22Rv1 (cell line): ENCODE measurements around the gene FAM163B.

Experiments
- H3K27ac ChIP-seq: fragments of 450-650 bp; 2 replicates; pipeline ENCODE4 v1.5.1; 2017
- ZFX ChIP-seq: fragments of 450-650 bp; IDR thresholded peaks from 2 replicates; pipeline ENCODE4 v1.6.1; 2017; ENCODE audit warnings: antibody characterized with exemption, borderline replicate concordance
- TF ChIP-seq, protein P1 (sequence below): fragments of 450-650 bp; IDR thresholded peaks from 2 replicates; pipeline ENCODE4 v1.5.1; 2017; ENCODE audit warnings: mild to moderate bottlenecking

Gene FAM163B

DNA sequence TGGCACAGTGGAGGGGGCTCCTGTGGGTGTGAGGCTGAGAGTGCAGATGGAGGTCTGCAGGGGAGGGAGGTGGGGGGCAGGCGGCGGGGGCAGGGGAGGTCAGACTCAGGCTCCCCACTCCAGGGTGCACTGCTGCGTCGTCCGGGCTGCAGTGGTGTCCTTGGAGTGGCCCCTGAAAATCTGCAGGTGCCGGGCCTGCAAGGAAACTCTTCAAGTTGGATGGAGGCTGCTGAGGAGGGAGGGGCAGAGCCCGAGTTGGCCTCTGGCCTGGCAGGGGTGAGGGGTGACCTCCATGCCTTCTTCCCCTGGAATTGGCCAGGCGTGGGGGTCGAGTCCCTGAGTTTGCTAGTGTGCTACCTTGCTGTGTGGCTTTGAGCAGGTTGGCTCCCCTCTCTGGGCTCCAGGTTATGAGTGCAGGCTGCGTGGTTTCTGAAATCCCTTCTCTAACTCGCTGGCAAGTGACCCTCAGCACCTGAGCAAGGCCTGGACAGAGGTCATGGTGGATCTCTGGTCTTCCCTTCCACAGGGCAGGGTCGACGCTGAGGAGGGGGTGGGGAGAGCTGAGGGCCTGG, 73.8 kb downstream of the FAM163B start:
- no peak overlapping the region for H3K27ac ChIP-seq
- no peak for TF ChIP-seq ZFX
- TF ChIP-seq, protein P1, sequence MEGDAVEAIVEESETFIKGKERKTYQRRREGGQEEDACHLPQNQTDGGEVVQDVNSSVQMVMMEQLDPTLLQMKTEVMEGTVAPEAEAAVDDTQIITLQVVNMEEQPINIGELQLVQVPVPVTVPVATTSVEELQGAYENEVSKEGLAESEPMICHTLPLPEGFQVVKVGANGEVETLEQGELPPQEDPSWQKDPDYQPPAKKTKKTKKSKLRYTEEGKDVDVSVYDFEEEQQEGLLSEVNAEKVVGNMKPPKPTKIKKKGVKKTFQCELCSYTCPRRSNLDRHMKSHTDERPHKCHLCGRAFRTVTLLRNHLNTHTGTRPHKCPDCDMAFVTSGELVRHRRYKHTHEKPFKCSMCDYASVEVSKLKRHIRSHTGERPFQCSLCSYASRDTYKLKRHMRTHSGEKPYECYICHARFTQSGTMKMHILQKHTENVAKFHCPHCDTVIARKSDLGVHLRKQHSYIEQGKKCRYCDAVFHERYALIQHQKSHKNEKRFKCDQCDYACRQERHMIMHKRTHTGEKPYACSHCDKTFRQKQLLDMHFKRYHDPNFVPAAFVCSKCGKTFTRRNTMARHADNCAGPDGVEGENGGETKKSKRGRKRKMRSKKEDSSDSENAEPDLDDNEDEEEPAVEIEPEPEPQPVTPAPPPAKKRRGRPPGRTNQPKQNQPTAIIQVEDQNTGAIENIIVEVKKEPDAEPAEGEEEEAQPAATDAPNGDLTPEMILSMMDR, result no peak

DNA sequence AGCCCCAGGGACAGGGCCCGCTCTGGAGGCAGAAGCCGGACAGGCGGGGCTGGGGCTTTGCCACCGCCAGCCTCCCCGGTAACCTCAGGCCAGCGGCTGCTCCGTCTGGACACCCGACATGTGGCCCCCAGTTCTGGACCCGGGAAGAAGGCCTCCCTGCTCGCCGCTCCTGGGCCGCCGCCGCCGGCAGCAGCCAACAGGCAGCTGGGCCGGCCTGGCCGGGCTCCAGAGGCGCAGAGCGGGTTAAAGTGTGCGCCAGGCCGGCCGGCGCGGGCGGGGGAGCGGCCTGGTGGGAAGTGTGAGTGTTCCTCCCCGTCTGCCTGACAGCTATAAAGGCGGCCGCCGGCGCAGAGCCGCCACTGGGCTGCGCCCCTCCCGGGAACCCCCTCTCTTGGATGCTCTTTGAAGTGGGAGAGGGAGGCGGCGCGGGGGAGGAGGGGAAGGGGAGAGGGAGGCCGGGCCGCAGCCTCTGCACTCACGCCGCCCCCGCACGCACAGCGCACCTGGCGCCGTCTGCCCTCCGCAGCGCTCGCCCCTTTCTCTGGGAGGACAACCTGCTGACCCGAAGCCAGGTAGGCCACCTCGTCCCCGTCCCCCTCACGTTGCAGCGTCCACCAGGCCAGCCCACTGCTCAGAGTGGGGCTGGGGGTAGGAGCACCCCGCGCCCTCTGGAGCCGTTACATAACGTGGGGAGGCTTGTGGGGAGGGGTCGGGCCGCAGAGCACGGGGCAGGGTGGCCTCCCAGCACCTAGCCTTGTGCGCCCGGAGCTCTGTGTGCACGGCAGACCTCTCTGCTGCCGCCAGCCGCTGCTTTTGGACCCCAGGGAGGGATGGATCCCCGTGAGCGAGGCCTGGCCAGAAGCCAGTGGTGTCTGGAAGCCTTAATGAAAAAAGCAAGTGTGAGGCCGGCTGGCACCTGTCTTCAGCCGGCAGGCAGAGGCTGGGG, 74.6 kb downstream of the FAM163B start, which contains the start of gene ADAMTSL2:
Gene ADAMTSL2, plus strand, starts transcription at position 359 of the 946 bp plus-strand sequence. CDS start 2,009 bp downstream, outside the sequence.
- no peak for TF ChIP-seq ZFX
- TF ChIP-seq, protein P1, result no peak
- no peak within 1 kb of the TSS for H3K27ac ChIP-seq

DNA sequence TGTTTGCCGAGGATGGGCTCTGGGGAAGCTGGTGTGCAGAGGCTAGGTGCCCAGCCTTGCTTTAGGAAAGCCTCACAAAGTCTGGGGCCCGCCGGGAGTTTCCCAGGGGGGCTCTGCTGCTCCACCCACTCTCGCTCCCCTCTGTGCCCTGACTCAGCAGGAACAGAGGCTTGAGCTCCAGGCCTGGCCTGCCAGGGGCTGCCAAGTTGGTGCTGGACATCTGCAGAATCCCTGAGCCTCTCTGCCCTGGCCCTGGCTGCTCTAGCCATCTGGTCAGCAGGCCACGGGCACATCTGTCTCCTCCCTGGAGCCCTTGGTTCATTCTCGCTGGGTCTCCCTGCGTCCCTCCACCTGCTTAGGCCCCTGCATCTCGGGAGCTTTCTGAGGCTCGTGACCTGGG, 75.3 kb downstream of the FAM163B start:
- TF ChIP-seq ZFX, result no peak
- TF ChIP-seq, protein P1, result no peak
- no peak overlapping the region for H3K27ac ChIP-seq

DNA sequence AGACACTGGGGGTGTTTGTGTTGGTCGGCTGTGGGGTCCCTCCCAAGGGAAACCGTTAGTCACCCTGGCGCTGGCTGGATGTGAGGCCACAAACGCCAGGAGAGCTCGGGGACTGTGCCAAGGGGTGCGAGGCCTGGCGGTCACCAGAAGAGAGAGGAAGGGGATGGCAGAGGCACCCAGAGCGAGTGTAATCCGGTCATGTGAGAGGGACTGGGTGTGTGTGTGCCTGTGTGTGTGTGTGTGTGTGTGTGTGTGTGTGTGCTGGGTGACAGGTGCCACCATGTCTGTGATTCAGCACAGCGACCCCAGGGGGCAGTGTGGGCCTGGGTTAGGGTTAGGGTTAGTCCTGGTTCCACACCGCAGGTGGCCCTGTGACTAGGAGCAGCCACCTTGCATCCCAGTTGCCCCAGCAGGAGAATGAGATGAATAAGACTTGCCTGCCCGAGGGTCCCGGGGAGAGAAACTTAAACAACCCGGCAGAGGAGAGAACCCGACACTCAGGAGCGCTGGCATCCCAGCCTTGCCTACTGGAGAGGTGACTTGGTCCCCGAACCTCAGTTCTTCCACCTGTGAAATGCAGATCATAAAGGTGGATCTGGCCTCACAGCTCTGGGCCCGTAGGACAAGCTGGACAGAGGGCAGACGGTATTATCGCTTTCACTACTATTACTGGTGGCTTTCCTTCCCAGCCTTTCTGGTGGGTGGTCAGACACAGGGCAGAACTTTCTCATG, 76.1 kb downstream of the FAM163B start:
- no peak overlapping the region for H3K27ac ChIP-seq
- no peak for TF ChIP-seq ZFX
- TF ChIP-seq, protein P1, result peak; percentile 77

DNA sequence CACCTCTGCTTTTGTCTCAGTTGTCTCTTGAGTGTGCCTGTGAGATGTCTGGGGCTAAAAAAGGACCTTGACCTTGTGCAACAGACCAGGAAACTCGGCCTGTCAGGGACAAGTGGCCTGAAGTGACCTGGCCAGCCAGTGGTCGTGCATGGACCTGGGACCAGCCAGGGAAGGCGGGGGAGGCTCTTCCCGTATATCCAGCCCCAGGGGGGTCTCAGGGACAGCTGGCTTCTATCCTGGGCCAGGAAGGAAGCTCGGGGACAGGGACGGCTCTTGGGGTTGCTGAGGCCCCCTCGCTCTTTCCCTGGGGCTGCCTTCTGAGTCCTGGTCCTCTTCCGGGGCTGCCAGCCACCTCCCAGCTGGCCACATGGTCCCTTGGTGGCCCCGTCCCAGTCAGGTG, 77.9 kb downstream of the FAM163B start:
- TF ChIP-seq, protein P1, result no peak
- no peak for TF ChIP-seq ZFX
- H3K27ac ChIP-seq, result no peak overlapping the region

DNA sequence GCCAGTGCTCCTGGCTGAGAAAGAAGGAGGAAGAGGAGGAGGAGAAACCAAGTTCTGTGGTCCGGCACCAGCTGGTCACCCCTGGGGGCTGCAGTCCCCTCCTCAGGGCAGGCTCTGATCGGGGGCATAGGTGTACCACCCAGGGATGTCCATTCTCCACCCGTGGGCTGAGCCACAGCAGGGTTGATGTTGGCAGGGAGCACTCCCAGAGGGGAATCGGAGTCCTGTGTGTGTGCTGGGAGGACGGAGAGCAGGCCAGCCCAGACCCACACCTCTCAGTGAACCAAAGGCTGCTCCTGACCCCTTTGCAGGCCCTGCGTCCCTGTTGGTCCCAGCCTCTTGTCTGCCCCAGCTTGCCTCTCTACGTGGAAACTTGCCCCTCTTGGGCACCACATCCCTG, 79.3 kb downstream of the FAM163B start:
- H3K27ac ChIP-seq, result no peak overlapping the region
- TF ChIP-seq, protein P1, result no peak
- no peak for TF ChIP-seq ZFX

DNA sequence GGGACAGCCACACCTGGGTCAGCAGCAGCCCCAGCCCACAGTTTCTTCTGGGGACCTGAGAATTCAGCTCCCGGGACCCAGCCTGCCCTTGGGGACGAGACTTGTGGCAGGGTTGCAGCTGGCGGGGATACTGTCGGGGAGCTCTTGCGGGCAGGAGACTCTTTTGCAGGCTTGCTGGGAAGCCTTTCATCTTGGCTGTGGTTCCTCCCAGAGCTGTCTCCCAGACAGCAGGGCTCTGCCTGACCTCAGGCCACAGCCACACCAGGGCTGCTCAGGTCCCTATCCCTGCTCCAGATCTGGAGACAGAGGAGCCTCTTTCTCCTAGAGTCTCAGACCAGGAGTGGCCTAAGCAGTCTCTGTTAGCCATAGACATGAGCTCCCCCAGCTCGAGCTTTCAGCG, 79.7 kb downstream of the FAM163B start:
- H3K27ac ChIP-seq, result no peak overlapping the region
- TF ChIP-seq, protein P1, result no peak
- no peak for TF ChIP-seq ZFX
